HG03575 (cell line): ENCODE measurements around the gene TGM6.
"Not testable (repeated sequence)": the region's sequence is repeated elsewhere in the genome, so short reads cannot be mapped to it uniquely, and the experiment has no call there.

Experiments
- ATAC-seq: cut with Tn5 transposase; IDR thresholded peaks from one replicate; pipeline ENCODE4 v1.9.1; 2021; ENCODE audit not compliant: unreplicated experiment, insufficient number of reproducible peaks, low FRiP score; ENCODE audit errors: extremely low read depth

Gene TGM6

DNA sequence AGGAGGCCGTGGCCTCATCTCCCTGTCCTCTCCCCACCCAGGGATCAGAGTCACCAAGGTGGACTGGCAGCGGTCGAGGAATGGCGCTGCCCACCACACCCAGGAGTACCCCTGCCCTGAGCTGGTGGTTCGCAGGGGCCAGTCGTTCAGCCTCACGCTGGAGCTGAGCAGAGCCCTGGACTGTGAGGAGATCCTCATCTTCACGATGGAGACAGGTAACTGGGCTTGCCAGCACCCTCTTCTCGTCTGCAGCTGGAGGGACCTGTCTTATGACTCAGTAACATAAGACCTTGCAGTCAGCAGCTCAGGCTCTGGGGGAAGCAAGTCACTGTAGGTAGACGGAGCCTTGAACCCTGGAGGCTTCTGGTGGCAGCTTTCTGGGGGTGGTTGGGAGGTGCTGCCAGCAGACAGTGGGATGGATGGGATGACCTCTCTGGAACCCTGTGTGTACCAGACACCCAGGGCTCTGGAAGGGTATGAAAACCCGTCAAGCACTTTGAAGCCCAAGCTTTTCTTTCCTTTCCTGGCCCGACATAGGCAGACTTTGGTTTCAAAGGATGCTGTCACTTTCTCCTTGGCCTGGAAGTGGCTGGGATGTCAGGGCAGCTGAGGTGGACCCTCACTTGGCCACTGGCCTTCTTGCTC lies 13.8 kb downstream of the TGM6 start:
- no peak for ATAC-seq

DNA sequence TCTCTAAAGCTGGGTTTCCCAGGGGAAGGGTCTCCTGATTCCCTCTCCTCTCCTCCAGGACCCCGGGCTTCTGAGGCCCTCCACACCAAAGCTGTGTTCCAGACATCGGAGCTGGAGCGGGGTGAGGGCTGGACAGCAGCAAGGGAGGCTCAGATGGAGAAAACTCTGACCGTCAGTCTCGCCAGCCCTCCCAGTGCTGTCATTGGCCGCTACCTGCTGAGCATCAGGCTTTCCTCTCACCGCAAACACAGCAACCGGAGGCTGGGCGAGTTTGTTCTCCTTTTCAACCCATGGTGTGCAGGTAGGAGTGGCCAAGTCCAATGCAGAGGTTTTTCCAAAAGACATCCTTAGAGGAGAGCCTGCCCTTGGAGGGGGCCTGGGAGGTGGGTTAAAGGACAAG lies 14.4 kb downstream of the TGM6 start:
- no peak for ATAC-seq

DNA sequence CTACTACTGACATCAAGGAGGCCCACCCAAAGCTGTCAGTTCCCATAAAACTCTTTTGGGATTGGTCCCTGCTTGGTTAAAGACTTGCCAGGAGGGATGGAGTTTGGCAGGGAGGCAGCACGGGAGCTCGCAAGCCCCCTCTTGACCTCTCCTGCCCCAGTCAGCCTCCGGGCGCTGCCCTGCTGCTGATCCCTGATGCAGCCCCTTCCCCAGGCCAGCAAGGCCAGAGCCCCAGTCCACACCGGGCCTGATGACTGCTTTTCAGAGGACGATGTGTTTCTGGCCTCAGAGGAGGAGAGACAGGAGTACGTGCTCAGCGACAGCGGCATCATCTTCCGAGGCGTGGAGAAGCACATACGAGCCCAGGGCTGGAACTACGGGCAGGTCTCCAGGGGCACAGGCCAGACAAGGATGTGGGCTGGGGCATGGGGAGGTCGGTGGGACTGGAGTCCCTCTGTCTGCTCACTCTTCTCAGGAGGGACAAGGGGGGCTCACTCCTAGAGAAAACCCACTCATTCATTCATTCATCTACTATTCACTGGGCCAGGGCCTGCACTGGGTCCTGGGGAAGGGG lies 15.6 kb downstream of the TGM6 start:
- no peak for ATAC-seq

DNA sequence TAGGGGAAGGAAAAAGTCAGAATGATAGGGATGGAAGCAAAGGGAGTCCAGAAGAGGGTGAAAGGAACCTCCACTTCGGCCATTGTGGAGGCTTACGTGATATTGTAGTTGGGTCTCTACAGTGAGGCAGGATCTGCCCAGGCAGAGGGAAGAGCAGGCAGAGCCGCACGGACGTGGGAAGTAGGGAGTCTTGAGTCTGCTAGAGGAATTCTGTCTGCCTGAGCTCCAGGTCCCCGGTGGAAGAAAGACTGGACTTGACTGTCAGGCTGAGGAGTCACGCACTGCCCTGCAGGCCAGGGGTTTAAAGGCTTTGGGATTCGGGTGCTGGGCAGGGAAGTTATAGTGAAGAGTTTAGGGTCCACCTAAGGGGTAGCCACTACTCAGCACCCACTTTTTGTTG lies 16.4 kb downstream of the TGM6 start:
- ATAC-seq = no peak

- ATAC-seq = no peak
These were observed 17.0 kb downstream of the TGM6 start for GRCh38 chr20:2397595-2398145.

DNA sequence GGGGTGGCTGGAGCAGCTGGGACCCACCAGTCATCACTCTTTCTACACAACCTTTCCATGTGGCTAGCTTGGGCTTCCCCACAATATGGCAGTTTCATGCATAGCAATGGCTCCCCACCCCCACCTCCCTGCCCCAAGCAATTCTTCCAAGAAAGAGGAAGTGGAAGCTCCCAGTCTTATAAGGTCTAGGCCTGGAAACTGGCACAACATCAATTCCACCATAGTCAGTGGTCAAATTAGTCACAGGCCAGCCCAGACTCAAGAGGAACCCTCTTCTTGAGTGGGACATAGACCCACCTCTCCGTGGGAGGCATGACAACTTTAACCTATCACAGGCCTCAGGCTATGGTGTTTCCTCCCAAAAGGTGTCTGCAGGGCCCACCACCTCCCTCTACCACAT lies 17.7 kb downstream of the TGM6 start:
- ATAC-seq = no peak

DNA sequence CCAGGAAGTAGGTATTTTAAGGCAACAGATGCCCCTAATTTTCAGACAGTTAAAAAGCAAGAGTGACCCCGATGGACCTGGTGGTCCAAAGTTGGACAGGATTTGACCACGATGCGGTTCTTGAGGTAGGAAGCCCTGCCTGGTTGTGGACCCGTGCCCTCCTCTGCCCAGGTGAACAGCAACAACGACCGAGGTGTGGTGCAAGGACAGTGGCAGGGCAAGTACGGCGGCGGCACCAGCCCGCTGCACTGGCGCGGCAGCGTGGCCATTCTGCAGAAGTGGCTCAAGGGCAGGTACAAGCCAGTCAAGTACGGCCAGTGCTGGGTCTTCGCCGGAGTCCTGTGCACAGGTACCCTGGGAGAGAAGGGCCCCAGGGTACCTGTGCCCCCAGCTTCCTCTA lies 18.7 kb downstream of the TGM6 start:
- ATAC-seq = no peak

- no peak for ATAC-seq
These were observed 19.6 kb downstream of the TGM6 start for GRCh38 chr20:2400290-2400689.

- no peak for ATAC-seq
These were observed 20.8 kb downstream of the TGM6 start for GRCh38 chr20:2401527-2401926.

DNA sequence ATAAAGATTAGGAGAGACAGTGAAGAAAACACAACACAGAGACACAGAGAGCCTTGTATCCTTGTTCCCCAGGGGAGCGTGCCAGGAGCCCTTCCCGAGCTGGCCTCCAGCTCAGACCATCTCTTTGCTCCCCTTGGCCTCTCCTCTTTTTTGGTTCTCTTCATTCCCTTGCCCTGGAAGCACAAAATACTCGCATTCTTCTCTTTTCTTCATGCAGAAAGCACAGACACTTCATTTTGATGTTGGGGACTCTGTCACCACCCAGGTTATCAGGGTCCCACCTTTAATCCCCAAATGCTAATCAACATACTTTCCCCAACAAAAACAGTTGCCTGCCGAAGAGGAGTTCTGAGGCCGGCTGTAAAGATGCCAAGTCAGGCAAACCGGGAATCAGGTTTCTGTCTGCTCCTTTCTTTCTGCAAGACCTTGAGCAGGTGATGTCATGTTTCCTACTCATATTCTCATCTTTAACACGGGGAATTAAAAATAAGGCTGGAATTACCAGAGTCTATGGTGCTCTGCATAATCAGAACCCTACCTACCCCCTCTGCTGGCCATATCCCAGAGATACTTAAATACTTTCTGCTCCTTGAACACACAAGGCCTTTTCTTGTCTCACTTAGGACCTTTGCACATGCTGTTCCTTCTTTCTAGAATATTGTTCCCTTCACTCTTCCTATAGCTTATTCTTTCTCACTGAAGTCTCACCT lies 21.7 kb downstream of the TGM6 start:
- no peak for ATAC-seq

- ATAC-seq = no peak
These were observed 22.8 kb downstream of the TGM6 start for GRCh38 chr20:2403291-2404052.

DNA sequence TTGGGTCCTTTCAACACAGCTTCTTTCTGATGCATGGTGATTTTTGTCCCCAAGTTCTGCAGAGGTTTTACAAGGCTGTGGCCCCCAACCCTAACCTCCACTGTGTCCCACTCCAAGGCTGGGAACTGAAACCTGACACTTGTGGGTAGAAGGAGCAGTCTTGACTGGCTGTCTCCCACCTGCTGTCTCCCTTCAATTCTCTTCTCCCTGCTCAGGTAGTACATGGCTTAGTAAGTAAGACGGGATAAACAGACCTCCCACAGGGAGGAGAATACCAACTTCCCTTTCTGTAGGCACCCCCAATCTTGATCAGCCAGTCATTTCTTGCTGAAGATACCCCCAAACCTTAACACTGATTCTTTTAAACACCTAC lies 25.0 kb downstream of the TGM6 start:
- ATAC-seq = no peak

GRCh38 chr20:2407355-2407754 lies 26.7 kb downstream of the TGM6 start:
- not testable (repeated sequence) for ATAC-seq

GRCh38 chr20:2408111-2408510 lies 27.4 kb downstream of the TGM6 start:
- ATAC-seq = no peak

GRCh38 chr20:2416541-2417212 lies 36.0 kb downstream of the TGM6 start:
- no peak for ATAC-seq

DNA sequence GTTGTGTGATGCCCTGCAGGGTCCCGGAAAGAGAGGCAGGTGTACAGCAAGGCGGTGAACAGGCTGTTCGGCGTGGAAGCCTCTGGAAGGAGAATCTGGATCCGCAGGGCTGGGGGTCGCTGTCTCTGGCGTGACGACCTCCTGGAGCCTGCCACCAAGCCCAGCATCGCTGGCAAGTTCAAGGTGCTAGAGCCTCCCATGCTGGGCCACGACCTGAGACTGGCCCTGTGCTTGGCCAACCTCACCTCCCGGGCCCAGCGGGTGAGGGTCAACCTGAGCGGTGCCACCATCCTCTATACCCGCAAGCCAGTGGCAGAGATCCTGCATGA lies 36.5 kb downstream of the TGM6 start:
- no peak for ATAC-seq

DNA sequence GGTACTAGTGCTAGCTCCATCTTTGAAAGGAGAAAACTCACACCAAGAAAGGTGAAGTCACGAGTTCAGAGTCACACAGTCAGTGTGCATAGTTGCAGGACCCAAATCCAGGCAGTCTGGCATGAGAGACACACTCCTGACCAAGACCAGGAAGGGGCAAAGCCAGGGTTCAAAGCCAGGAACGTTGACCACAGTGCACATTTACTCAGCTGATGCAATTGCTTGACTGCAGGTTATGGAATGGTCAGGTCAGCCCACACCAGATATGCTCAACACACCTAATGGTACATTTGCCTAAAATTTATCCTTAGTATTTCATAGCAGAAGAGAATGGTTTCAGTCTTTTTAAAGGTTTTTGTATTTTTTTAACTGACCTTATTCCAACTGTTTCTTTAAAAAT lies 37.7 kb downstream of the TGM6 start:
- no peak for ATAC-seq

DNA sequence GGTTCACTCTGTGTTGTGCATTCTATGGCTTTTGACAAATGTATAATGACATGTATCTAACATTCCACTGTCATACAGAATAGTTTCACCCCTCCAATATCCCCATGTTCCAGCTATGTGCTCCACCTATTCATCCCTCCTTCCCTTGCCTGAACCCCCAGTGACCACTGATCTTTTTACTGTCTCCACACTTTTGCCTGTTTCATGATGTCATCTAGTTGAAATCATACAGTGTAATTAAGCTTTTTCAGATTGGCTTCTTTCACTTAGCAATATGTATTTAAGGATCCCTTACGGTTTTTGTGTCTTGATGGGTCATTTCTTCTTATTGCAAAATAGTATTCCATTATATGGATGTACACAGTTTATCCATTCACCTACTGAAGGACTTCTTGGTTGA lies 39.8 kb downstream of the TGM6 start:
- ATAC-seq = no peak

GRCh38 chr20:2421247-2421646 lies 40.5 kb downstream of the TGM6 start:
- no peak for ATAC-seq
